ENCODE measurements around the gene PRELID1.

DNA sequence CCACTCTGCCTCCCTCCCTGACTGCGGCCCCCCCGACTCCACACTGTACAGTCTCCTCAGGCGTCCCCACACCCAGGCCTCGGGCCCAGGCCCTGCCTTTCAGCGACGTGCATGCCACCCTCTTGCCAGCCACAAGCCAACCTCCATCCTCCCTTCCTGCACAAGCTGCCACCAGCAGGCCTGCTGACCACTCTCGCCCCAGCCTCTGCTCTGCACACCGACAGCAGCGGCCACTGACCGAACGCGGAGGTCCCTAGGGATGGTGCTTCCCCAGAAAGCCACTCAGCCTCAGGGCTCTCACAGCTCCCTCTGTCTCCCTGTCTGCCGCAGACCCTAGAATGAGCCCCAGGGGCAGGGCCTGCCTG is 29.3 kb downstream of the PRELID1 start:
- no peak for TF ChIP-seq EZH2 (IDR thresholded peaks at IDR 0.05; ENCODE audit: insufficient read depth, low read length)
- TF ChIP-seq CTCF (IDR thresholded peaks at IDR 0.05; ENCODE audit: insufficient read depth, low read depth, low read length) = no peak

All from astrocyte (in vitro differentiated cells and primary cell).